Mammary epithelial cell (primary cell): ENCODE measurements around the gene FBXO42.

Experiments used
- CTCF ChIP-seq, 2 donors: IDR thresholded peaks in 1 of 2; conservative IDR thresholded peaks in 1 of 2; 2 replicates each; pipeline ENCODE4 v1.5.1; 2011 to 2012; ENCODE audit warnings: inconsistent platforms in 2 of 2, low read length in 2 of 2, mild to moderate bottlenecking in 2 of 2, control low read depth in 1 of 2, low read depth in 1 of 2; ENCODE audit not compliant: insufficient read depth in 1 of 2; ENCODE audit errors: extremely low read depth in 1 of 2
- EZH2 ChIP-seq: IDR thresholded peaks from 2 replicates; pipeline ENCODE4 v1.6.1; 2012; ENCODE audit warnings: low read length, inconsistent platforms, borderline replicate concordance

DNA sequence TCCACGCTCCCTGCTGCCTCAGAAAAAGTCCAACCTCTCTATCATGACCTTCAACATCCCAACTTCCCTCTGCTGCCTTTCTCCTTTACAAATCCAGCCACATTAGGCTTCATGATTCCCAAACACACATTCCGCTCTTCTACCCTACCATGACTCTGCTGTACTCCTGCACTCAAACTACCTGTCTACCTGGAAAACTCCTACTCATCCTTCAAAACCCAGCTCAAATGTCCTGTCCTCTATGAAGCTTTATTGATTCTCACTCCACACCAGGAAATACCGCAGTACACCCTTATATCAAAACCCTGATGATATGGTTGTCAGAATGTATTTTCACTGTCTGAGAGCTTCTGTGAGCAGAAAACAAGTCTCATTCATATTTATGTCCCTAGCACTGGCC is 148.7 kb downstream of the FBXO42 start:
- no peak for TF ChIP-seq CTCF (conservative IDR thresholded peaks at IDR 0.05 in 1 of 2, IDR thresholded peaks at IDR 0.05 in 1 of 2; ENCODE audit: extremely low read depth in 1 of 2, insufficient read depth in 1 of 2, low read depth in 1 of 2, low read length in 2 of 2)
- TF ChIP-seq EZH2, result no peak
